Stomach (tissue), 9 donors: ENCODE data around the gene PXMP4. TPM values are rescaled to one million over a fixed set of nuclear protein-coding genes. Genes with fewer than 3 reads are reported as not detected.
"Not testable (repeated sequence)": the region's sequence is repeated elsewhere in the genome, so short reads cannot be mapped to it uniquely, and the experiment has no call there.

Source experiments
- DNase-seq, 2 donors: peaks; one replicate each; pipeline versions ENCODE4 v3.0.0 to v3.0.0-alpha.2; 2013 to 2019
- H3K27ac ChIP-seq, 5 donors: fragments of 200-600 bp in 4 of 5; sonication (generic) in 4 of 5; one replicate each; pipeline ENCODE4 v1.5.1; 2013 to 2019; ENCODE audit warnings: mild to moderate bottlenecking in 1 of 5, moderate library complexity in 1 of 5
- H3K27me3 ChIP-seq, 3 donors: fragments of 200-600 bp; sonication (generic); one replicate each; pipeline ENCODE4 v1.5.1; 2017 to 2019; ENCODE audit warnings: mixed run types in 1 of 3
- H3K36me3 ChIP-seq, 4 donors: fragments of 200-600 bp; sonication (generic); 1 replicate in 3 of 4; 2 replicates in 1 of 4; pipeline ENCODE4 v1.5.1; 2016 to 2019
- H3K4me1 ChIP-seq, 4 donors: fragments of 200-600 bp; sonication (generic); one replicate each; pipeline ENCODE4 v1.5.1; 2016 to 2019
- H3K4me3 ChIP-seq, 4 donors: fragments of 200-600 bp; sonication (generic) in 3 of 4; one replicate each; pipeline ENCODE4 v1.5.1; 2016 to 2019; ENCODE audit warnings: mild to moderate bottlenecking in 1 of 4
- H3K9me3 ChIP-seq, 4 donors: fragments of 200-600 bp; sonication (generic); one replicate each; pipeline ENCODE4 v1.5.1; 2016 to 2019
- EP300 ChIP-seq: sonication (generic); formaldehyde crosslinking; IDR thresholded peaks from one replicate; pipeline ENCODE4 v1.6.1; 2017; ENCODE audit warnings: antibody characterized with exemption
- POLR2A ChIP-seq, 4 donors: fragments of 450-650 bp; IDR thresholded peaks; one replicate each; pipeline ENCODE4 v1.6.1; 2016; ENCODE audit warnings: antibody characterized with exemption in 4 of 4, control low read depth in 2 of 4, mild to moderate bottlenecking in 1 of 4, moderate library complexity in 1 of 4
- POLR2AphosphoS5 ChIP-seq, 3 donors: sonication (generic); formaldehyde crosslinking; IDR thresholded peaks; one replicate each; pipeline ENCODE4 v1.6.1; 2016; ENCODE audit warnings: antibody characterized with exemption in 3 of 3
- WGBS, 5 donors: extraction: QIAGEN DNeasy Blood & Tissue Kit in 3 of 5; methylation state at CpG; one replicate each; pipeline versions ENCODE4 v1.1.5 to v1.1.7; 2013 to 2018; 5-methylcytosine and 5-hydroxymethylcytosine counted together
- intact Hi-C: fragments of 100-400 bp; cut with DNase I; formaldehyde crosslinking; loops from one replicate; pipeline ENCODE4 v1.15.1; 2023; ENCODE audit warnings: low total_unique reads
- polyA plus RNA-seq, 3 donors: library from polyadenylated mRNA; stranded (reverse); fragments of 200-250 nt; gene quantifications; one replicate each; pipeline ENCODE4 v1.2.3, GENCODE V29; 2013
- total RNA-seq, 5 donors: library from RNA; depleted of rRNA; stranded (reverse); fragments of >200 nt; gene quantifications; one replicate each; pipeline versions ENCODE4 v1.1.0 to v1.2.3, GENCODE V29; 2014 to 2016
- TF ChIP-seq, protein P1 (sequence below), 7 experiments: fragments of 450-650 bp in 4 of 7; fragments of 200-600 bp in 3 of 7; sonication (generic) in 3 of 7; IDR thresholded peaks; one replicate each; pipeline ENCODE4 v1.5.1; 2016 to 2019; ENCODE audit warnings: antibody characterized with exemption in 7 of 7, control low read depth in 2 of 7, mild to moderate bottlenecking in 1 of 7
- donor health status: healthy with polysubstance abuse.
- donor health status: Bipolar disorder and iron deficiency.
- donor health status: healthy.

PXMP4 gene
- total and polyA plus RNA-seq, 8 donors = 0.72 to 36.8 (median 5.6) TPM

- no peaks in the 10 kb centered on the region for H3K9me3 ChIP-seq
- no peak overlapping the region for H3K4me3 ChIP-seq
- DNase-seq = no peak
- TF ChIP-seq POLR2A (IDR thresholded peaks at IDR 0.05) (no peak), POLR2AphosphoS5 (IDR thresholded peaks at IDR 0.05) (no peak), EP300 (no peak)
- TF ChIP-seq, protein P1, sequence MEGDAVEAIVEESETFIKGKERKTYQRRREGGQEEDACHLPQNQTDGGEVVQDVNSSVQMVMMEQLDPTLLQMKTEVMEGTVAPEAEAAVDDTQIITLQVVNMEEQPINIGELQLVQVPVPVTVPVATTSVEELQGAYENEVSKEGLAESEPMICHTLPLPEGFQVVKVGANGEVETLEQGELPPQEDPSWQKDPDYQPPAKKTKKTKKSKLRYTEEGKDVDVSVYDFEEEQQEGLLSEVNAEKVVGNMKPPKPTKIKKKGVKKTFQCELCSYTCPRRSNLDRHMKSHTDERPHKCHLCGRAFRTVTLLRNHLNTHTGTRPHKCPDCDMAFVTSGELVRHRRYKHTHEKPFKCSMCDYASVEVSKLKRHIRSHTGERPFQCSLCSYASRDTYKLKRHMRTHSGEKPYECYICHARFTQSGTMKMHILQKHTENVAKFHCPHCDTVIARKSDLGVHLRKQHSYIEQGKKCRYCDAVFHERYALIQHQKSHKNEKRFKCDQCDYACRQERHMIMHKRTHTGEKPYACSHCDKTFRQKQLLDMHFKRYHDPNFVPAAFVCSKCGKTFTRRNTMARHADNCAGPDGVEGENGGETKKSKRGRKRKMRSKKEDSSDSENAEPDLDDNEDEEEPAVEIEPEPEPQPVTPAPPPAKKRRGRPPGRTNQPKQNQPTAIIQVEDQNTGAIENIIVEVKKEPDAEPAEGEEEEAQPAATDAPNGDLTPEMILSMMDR (IDR thresholded peaks at IDR 0.05) = no peak
- no peaks in the 10 kb centered on the region for H3K27me3 ChIP-seq
- intact Hi-C loops = no loop called here
- WGBS, 5 donors = 76 to 95% (median 90%) methylated on average over 10 to 27 of the region's 27 CpGs
- H3K27ac ChIP-seq = no peak overlapping the region
- peaks cover 0 to 25% (median 10%) of the 10 kb centered on the region in 4 donors for H3K36me3 ChIP-seq
- peaks cover 0 to 10% (median 4%) of the 10 kb centered on the region in 4 donors for H3K4me1 ChIP-seq
Measured at GRCh38 chr20:33701629-33702450, 18.3 kb downstream of the PXMP4 start.

GRCh38 chr20:33700696-33701441 is 19.2 kb downstream of the PXMP4 start:
- H3K27ac ChIP-seq, H3K9me3 ChIP-seq, intact Hi-C loops, H3K4me3 ChIP-seq, H3K27me3 ChIP-seq, DNase-seq: not testable (repeated sequence)
- Histone ChIP-seq H3K36me3 (peaks cover 0 to 15% (median under 1%) of the 10 kb centered on the region in 4 donors), H3K4me1 (peaks cover 0 to 19% (median 10%) of the 10 kb centered on the region in 4 donors)
- 93 to 98% (median 96%) methylated on average over 12 to 45 of the region's 45 CpGs for WGBS, 5 donors

DNA sequence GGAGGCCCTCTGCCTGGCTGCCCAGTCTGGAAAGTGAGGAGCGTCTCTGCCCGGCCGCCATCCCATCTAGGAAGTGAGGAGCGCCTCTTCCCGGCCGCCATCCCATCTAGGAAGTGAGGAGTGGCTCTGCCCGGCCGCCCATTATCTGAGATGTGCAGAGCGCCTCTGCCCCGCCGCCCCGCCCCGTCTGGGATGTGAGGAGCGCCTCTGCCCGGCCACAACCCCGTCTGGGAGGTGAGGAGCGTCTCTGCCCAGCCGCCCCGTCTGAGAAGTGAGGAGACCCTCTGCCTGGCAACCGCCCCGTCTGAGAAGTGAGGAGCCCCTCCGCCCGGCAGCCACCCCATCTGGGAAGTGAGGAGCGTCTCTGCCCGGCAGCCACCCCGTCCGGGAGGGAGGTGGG is 21.1 kb downstream of the PXMP4 start:
- H3K27me3 ChIP-seq, intact Hi-C loops, H3K27ac ChIP-seq, H3K9me3 ChIP-seq, H3K4me3 ChIP-seq, DNase-seq, H3K36me3 ChIP-seq: not testable (repeated sequence)
- 93 to 99% (median 97%) methylated on average over 8 to 23 of the region's 27 CpGs; no CpG with 5 or more reads in 1 of the 5 donors for WGBS, 5 donors
- peaks cover 0 to 27% (median 15%) of the 10 kb centered on the region in 4 donors for H3K4me1 ChIP-seq

GRCh38 chr20:33697129-33697528 is 23.0 kb downstream of the PXMP4 start:
- 68 to 81% (median 76%) methylated on average over 8 of the region's 8 CpGs for WGBS, 5 donors
- TF ChIP-seq EP300 = no peak
- TF ChIP-seq, protein P1 (IDR thresholded peaks at IDR 0.05) = no peak
- no peak for TF ChIP-seq POLR2AphosphoS5 (IDR thresholded peaks at IDR 0.05)
- TF ChIP-seq POLR2A (IDR thresholded peaks at IDR 0.05) = no peak
- Histone ChIP-seq H3K9me3 (no peaks in the 10 kb centered on the region), H3K4me1 (peaks cover 0 to 31% (median 15%) of the 10 kb centered on the region in 4 donors), H3K27me3 (no peaks in the 10 kb centered on the region), H3K27ac (peak overlapping the region in 3 of 5 donors; percentile 15 to 65 (median 27)), H3K36me3 (no peaks in the 10 kb centered on the region), H3K4me3 (no peak overlapping the region)
- intact Hi-C loops = no loop called here
- peak in 1 of 2 donors; percentile 74 for DNase-seq

GRCh38 chr20:33696448-33696847 is 23.7 kb downstream of the PXMP4 start:
- no peaks in the 10 kb centered on the region for H3K36me3 ChIP-seq
- H3K9me3 ChIP-seq = no peaks in the 10 kb centered on the region
- intact Hi-C loops = no loop called here
- peak in 1 of 2 donors; percentile 42 for DNase-seq
- H3K27ac ChIP-seq = peak overlapping the region in 3 of 5 donors; percentile 1 to 27 (median 6)
- WGBS, 5 donors = 64 to 89% (median 78%) methylated on average over 4 of the region's 4 CpGs
- no peaks in the 10 kb centered on the region for H3K27me3 ChIP-seq
- H3K4me1 ChIP-seq = peaks cover 0 to 31% (median 15%) of the 10 kb centered on the region in 4 donors
- TF ChIP-seq EP300 (no peak), POLR2A (IDR thresholded peaks at IDR 0.05) (no peak), POLR2AphosphoS5 (IDR thresholded peaks at IDR 0.05) (no peak)
- TF ChIP-seq, protein P1 (IDR thresholded peaks at IDR 0.05) = no peak
- H3K4me3 ChIP-seq = no peak overlapping the region
